Measurements from ENCODE around the gene HSPA12A.
"Not testable (repeated sequence)": the region's sequence is repeated elsewhere in the genome, so short reads cannot be mapped to it uniquely, and the experiment has no call there.

Gene HSPA12A

DNA sequence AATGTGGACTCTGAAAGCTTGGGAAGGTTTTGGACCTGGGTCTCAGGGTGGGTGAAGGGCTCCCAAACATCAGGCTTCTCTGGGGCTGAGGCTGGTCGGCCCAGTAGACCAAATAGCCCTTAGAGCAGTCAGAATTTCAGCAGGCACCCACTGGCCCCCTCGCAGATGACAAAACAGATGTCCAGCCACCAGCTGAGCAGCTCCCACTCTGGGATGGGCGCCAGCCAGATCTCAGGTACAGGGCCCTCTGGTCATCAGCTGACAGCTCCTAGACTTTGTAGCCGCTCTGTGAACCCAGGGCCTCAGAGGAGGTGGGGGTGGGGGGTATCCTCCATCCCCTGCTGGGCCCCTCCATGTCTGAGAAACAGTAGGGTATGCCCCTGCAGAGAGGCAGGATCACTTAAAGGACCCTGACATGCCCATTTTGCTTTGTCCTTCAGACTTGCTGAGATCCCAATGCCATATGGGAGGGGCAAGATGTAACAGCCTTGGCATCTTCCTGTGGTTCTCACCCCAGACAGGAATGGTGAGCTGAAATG is 26.5 kb downstream of the HSPA12A start:
- DNase-seq, result no peak

DNA sequence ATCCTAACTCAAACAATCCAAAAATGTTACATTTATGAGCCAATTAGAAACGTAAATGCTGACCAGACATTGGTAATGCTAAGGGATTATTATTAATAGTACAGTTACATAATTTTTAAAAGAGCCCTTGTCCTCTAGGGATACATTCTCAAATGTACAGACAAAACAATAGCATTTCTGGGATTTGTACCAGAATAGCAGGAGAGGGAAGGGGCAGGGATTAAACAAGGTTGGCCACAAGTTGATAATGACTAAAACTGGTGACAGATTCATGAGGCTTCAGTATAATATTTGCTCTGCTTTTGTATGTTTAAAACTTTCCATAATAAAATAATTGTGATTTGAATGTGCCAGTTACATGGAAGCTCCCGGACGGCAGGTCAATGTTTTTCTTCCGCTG is 27.0 kb downstream of the HSPA12A start:
- no peak for DNase-seq

DNA sequence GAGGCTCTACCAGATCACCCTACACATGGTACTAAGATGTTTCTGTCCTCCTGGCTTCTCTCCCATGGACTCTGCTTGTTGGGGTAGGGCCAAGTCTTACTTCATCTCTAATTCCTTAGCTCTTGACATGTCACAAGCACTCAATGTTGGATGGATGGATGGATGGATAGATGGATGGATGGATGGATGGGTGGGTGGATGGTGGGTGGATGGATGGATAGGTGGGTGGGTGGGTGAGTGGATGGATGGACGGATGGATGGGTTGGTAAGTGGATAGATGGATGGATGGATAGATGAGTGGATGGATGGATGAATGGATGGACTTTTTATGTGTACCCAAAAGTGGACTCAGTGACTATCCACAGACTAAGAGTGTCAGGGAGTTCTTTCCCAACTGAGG is 28.5 kb downstream of the HSPA12A start:
- no peak for DNase-seq

DNA sequence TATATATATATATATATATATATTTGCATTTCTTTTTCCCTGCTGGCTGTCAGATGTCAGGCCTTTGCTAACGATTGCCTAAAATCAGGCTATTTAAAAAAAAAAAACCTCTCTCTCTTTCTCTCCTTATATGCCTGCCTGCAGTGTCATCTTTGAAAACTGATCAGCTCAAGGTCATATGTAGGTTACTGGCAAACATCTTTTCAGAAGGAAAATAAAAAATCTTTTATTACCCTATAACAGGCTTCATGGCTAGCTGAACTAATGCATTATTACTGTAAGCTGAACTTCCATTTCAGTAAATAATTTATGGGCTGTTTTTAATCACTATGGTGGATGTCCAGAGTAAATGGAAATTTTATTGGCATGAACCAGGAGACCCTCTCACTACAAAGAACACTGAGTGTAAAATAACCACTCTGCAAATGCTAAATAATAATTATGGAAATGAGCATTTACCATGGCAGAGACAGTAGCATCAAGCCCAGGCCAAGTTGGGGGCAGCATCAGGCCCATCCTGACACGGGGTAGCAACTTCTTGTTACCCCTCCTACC is 29.3 kb downstream of the HSPA12A start:
- no peak for DNase-seq

DNA sequence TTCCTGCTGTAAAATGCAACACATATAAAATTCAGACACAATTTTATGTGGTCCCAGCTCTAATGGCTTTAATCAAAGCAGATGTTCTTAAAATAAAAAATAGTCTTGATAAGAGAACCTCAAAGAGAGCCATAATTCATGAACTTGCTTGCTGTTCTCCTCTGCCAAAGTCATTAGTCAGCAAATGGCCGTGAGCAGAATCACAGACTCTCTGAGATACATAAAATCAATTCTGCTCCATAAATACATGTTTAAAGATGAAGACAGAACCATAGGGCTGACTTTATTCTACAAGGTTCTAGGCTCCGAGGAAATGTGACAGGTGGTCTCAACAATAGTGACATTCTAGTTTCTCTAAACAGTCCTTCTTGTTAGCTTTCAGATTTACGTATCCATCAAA is 29.8 kb downstream of the HSPA12A start:
- no peak for DNase-seq

DNA sequence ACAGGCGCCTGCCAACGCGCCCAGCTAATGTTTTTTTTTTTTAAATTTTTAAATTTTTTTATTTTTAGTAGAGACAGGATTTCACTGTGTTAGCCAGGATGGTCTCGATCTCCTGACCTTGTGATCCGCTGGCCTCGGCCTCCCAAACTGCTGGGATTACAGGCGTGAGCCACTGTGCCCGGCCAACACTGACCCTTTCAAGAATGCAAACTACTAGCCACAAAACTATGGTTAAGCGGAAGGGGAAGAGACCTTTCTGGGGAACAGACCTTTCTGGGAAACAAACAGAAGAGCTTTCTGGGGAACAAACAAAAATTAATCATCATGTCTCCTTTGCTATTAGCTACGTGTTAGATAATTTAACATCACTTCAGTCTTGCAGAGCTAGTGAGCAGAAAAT is 30.6 kb downstream of the HSPA12A start:
- not testable (repeated sequence) for DNase-seq

DNA sequence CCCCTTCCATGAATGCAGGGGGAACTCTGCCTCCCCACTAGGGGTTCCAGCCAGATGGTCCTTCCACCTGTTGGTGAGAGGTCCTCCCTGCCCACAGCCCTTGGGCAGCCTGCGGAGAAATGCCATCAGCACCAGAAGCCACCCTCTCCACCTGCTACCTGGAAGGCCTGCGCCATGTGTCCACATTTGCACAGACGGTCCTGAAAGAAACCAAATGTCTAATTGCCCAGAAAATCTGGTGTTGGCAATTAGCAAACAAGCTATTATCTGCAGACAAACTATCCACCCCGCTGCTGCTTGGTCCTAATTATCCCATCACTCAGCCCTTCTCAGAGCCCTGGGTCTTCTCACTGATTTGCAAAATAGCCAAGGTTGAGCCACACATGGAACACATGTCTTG is 32.3 kb downstream of the HSPA12A start:
- peak; percentile 57 for DNase-seq

DNA sequence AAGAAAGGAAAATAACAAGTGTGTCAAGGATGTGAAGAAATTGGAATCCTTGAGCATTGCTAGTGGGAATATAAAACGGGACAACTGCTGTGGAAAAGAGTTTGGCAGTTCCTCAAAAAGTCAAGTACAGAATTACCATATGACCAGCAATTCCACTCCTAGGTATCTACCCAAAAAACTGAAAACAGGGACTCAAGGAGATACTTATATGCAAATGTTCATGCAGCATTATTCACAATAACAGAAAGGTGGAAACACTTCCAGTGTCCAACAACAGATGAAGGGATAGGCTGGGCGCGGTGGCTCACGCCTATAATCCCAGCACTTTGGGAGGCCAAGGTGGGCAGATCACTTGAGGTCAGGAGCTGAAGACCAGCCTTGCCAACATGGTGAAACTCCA is 33.5 kb downstream of the HSPA12A start:
- DNase-seq, result no peak

DNA sequence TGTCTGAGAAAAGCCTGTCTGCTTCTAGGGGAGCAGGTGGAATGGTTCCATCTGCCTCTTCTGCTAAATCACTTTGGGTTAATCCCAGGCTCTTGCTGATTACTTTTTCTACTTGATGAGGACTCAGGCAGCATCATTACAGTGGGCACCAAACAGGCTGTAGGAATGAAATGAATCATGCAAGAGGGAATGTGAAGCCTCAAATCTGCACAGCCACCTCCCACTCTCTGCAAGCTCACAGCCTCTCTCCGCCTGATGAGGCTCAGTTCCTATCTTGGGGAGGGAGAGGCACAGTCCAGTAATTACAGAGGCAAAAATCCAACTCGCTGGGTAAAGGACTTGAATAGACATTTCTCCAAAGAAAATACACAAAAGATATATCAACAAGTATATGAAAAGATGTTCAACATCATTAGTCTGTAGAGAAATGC is 34.0 kb downstream of the HSPA12A start:
- no peak for DNase-seq

DNA sequence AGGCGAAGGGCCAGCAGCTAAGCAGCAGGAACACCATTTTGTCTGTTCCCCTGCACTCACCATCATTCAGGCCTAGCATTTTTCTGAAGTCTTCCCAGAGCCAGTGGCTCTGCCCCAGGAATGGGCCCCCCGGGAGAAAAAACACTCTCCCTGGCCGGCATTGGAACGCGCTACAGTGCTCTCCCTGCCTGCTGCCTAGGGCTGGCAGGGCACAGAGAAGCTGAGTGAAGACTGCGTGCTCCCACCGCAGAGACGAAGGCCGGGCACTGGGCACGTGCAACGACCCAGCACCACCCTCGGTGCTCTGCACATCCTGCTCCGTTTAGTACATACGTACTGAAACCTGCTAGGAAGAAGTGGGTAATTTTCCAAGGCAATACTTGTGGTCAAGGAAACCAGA is 34.4 kb downstream of the HSPA12A start:
- no peak for DNase-seq

DNA sequence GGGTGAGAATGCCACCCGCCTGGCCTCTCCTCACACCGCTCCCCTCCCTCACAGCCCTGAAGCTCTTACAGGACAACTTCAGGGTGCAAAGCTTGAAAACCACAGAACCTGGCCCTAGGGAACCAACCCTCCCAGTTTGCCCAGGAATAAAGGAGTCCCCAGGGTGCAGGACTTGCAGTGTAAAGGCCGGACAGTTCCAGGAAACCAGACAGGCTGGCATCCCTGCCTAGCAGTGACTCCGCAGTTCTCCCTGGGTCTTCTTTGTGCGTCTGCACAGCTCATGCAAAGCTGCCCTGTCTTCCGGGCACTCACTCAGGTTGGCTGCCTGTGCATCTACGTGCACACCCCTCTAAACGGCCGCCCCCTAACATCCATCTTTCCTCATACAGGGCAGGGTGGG is 36.1 kb downstream of the HSPA12A start:
- no peak for DNase-seq

DNA sequence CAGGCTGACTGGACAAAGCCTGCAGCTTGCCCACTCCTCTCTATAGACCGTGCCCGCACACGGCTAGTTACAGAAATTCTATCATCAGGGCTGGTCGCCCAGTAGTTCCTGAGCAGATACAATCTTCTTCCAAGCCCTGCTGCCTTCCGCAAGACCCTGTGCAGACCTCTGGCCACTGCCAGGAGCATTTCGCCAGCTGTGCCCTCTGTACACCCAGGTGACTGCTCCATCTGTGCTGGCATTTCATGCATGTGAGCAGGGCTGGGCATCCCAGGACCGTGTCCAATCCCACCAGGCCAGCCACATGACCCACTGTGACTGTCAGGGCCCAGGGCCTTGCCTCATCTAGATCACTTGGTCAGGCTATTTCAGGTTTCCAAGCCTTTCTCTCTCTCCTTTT is 36.9 kb downstream of the HSPA12A start:
- no peak for DNase-seq

DNA sequence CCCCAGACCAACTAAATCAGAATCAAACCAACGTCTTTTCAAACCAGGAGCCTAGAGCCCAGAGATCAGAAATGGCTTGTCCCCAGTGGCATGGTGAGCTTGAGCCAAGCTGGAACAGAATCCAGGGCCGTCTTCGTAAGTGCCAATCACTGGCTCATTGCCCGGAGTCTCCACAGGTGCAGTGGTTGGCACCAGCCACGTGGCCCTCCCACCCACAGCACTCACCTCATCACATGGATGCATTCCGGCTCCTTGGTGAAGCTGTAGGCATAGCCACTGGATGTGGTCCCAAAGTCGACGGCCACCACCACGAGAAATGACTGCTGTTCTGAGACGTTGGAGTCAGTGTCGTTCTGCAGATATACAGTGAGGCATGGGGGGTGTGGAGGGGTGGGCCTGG is 37.4 kb downstream of the HSPA12A start:
- no peak for DNase-seq

DNA sequence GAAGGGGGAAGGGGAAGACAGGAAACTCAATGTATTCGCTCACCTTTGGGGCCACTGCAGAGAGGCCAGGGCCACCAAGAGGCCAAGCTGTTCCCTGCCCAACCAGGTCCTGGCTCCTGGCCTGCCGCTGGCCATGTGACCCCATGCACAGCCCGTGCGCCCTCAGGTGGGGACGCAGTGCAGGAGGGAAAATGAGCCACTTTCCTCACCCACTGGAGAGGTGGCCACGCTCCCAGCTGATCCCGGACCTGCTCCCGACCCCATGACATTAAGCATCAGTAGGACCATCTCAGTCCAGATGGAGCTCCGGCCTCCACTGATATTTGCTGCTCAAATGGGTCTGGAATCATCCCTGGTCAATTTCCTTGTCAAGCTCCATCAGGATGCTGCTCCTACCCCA is 40.2 kb downstream of the HSPA12A start:
- no peak for DNase-seq

DNA sequence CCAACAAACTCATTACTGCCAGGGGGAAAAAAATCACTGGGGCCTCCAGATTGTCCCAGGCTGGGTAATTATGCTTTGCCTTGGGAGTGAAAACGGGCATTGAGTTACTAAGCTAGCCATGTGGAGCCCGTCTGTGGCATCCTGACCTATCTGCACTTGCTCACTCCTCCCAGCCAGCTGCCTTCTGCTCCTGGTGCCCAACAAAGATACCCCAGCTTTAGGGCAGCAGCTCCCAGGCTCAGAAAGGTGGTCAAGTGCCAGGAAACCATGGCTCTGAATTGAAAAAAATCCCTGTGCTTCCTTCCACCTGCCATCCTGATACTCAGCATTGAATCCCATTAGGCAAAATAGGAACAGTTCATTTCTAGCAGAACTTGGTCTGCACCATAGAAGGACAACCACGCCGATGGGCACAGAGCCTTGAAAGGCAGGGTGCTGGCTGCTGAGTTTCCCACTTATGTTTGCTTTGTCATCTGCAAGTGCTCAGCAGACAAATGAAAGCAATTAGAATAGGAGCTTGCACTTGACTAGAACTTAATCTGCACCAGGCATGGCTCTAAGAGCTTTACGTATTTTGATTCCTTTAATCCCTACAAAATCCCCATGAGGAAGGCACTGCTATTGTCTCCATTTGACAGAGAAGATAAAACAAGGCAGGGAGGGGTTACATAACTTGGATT is 42.8 kb downstream of the HSPA12A start:
- DNase-seq, result no peak

DNA sequence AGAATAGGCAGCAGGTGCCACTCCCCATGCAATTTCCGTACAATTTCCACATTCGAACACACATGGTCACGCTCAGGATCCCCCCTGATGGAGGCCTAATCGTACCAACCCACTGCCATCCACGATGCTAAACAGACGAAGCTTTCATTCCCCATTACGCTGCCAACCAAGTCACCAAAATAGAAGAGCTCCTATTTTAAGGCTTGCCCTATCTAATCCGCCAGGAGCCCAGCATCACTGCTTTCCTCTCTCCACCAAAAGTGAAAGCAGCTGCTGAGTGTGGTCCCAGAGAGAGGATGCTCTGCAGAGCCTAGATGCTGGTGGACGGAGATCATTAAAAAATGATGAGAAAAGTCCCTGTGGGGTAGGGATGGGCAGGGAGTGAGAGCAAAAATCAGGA is 43.3 kb downstream of the HSPA12A start:
- DNase-seq, result no peak

DNA sequence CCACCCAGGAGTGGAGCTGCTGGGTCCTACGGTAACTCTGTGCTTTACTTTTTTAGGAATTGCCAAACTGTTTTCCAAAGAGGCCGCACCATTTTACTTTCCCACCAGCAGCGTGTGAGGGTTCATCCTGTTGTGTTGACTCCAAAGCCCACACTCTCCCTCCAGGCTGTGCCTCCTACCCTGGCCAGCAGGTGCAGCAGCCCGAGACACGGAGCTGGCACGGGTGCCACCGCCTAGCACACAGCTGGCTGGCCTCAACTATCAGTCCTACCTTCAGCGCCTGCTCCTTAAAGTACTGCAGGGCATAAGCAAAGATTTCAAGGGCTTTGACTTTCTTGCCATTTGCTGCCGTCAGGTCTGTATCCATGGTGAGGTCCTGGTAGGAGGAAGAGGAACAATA is 44.0 kb downstream of the HSPA12A start:
- no peak for DNase-seq

DNA sequence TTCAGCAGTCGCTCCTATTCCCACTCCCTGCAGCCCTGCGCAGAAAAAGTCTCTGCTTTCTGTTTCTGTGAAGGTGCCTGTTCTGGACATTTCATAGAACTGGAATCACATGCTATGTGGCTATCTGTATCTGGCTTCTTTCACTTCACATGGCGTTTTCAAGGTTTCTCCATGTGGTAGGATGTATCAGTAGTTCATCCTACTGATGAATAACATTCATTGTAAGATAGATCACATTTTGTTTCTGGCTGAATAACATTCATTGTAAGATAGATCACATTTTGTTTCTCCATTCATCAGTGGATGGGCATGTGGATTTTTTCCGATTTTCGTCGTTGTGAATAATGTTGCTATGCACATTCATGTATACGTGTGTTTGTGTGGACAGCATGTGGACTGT is 44.5 kb downstream of the HSPA12A start:
- no peak for DNase-seq

DNA sequence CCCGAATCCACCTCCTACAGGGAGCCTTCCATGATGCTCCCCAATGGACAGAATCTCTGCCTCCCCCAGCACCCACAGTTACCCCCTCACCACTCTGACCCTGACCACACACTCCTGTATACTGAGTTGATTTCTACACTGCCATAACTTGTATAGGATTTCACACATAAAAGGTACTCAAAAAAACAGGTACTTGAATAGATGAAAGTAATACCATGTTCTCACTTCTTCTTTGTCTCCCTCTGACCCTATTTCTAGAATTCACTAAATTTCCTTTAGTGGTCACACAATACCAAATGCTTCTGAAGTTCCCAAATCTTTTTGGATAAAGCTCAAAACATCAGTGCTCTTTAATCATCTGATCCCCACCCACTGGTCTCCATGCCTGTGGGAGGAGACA is 45.4 kb downstream of the HSPA12A start:
- DNase-seq, result no peak

DNA sequence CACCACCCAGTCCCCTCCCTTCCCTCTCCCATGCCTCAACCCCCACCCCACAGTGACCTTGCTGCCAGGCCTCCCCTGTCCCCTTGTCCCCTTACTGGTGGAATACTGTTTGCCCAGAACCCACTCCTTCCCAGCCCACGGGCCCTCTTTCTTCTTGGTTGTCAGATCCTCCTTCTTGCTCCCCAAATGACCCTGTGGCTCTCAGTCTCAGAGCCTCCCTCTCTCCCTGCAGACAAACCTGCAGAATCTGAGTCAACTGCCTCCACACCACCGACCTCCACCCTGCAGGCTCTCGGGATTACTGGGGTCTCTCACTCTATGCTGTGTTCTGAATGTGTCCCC is 47.5 kb downstream of the HSPA12A start:
- DNase-seq, result no peak

DNA sequence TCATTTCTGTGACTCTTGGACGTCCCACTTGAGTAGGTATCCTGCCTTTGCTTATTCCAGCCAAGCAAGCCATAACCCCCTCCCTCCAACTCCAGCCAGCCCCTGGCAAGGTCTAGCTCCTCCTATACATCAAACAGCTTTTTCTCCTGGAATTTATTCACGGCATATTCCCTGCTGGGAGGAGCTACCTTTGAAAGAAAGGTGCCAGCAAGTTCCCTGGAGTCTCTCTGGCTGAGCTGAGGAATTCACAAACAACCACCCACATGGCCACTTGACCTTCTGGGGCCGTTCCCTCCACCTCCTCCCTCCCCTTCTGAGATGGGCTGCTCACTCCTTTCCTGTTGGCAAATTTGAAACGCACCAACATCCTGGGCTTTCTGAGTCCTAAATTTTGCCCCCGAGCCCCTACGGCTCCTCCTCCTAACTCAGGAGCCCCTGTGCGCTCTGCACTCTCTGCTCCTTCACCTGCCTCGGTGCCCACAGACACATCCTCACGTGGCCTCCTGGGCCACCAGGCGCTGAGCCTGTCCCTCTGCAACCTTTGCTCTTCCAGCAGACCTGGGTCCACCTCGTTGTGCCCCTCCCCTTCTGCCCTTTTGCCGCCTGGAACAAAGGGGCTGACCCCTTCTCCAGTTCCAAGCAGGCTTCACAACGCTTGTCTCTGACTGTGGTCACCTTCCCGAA is 48.0 kb downstream of the HSPA12A start:
- no peak for DNase-seq

DNA sequence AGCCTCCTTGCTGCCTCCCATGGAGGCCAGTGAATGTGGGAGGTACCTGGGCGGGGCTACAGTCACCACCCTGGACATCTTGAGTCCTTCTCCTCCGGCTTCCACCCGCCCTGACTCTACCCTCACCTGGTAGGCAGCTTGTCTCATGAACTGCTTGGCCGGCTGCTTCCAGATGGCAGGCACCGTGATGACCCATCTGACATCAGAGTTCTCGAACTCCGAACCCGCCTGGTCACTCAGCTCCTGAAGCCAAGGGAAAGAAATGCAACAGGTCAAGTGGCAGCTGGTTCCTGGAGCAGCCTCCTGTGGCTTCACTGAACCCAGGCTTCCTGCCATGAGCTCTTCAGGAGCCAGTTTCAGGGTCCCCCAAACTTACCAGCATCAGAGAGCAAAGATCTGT is 50.1 kb downstream of the HSPA12A start:
- DNase-seq, result no peak

DNA sequence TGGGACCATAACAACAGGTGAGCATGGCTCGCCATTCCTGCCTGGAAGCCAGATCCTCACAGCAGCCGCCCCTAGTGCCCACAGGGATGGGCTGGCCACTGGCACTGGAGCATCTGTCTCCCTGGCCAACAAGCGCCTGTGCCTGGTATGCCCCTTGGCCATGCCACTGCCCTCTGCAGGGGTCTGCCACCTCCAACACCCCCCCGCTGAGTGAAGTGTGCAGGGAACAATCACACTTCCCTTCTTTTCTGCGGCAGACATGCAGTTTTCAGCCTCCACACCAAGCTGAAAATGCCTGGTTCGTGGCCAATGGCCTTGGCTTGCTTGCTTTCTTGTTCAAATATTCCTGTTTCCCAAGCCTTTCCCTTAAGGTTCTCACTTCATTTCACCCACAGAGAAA is 50.7 kb downstream of the HSPA12A start:
- no peak for DNase-seq

Measured in NCI-H146 (cell line).